Measurements from ENCODE around the gene OR5D14.

OR5D14 gene

GRCh38 chr11:55795256-55795655, at the start of gene OR5D14:
Gene OR5D14 (plus strand): TSS chr11:55795556. CDS start chr11:55795556, 0 bp downstream.
- DNase-seq (ENCODE audit: low read depth in 2 of 2) = no peak

- no peak for DNase-seq (ENCODE audit: low read depth in 2 of 2)
These were observed 22.2 kb upstream of the OR5D14 start, which contains the start of gene OR5D13 for GRCh38 chr11:55773138-55773537. Gene OR5D13 (plus strand): TSS chr11:55773438. CDS start chr11:55773438, 0 bp downstream.

- DNase-seq (ENCODE audit: low read depth in 2 of 2) = no peak
These were observed 3.8 kb upstream of the OR5D14 start for GRCh38 chr11:55791606-55792005.

- no peak for DNase-seq (ENCODE audit: low read depth in 2 of 2)
These were observed 2.0 kb upstream of the OR5D14 start for GRCh38 chr11:55793321-55793720.

- no peak for DNase-seq (ENCODE audit: low read depth in 2 of 2)
These were observed 10.9 kb downstream of the OR5D14 start for GRCh38 chr11:55806248-55806647.

- no peak for DNase-seq (ENCODE audit: low read depth in 2 of 2)
These were observed 15.7 kb downstream of the OR5D14 start, which contains the start of gene OR5L1 for GRCh38 chr11:55811067-55811466. Gene OR5L1 (plus strand): TSS chr11:55811367. CDS start chr11:55811467, 100 bp downstream.

- DNase-seq (ENCODE audit: low read depth in 2 of 2) = no peak
These were observed 24.0 kb downstream of the OR5D14 start, which contains the start of gene OR5D18 for GRCh38 chr11:55819330-55819729. Gene OR5D18 (plus strand): TSS chr11:55819630. CDS start chr11:55819630, 0 bp downstream.

GRCh38 chr11:55826919-55827318, 31.6 kb downstream of the OR5D14 start, which contains the start of gene OR5L2:
Gene OR5L2 (plus strand): TSS chr11:55827219. CDS start chr11:55827219, 0 bp downstream.
- DNase-seq (ENCODE audit: low read depth in 2 of 2) = no peak

GRCh38 chr11:55838452-55838851, 43.1 kb downstream of the OR5D14 start, which contains the start of gene OR5D16:
Gene OR5D16 (plus strand): TSS chr11:55838752. CDS start chr11:55838752, 0 bp downstream.
- DNase-seq (ENCODE audit: low read depth in 2 of 2) = no peak

Measured in stimulated activated CD8-positive, alpha-beta memory T cell treated with anti-CD3 and anti-CD28 coated beads, Interleukin-2, amount 100 ng/mL, for 48 hours (primary cell).